ENCODE data around the gene EGFL7.

Gene EGFL7

GRCh38 chr9:136659861-136660784 is 2.6 kb upstream of the EGFL7 start:
- DNase-seq (ENCODE audit: low spot score) = no peak

DNA sequence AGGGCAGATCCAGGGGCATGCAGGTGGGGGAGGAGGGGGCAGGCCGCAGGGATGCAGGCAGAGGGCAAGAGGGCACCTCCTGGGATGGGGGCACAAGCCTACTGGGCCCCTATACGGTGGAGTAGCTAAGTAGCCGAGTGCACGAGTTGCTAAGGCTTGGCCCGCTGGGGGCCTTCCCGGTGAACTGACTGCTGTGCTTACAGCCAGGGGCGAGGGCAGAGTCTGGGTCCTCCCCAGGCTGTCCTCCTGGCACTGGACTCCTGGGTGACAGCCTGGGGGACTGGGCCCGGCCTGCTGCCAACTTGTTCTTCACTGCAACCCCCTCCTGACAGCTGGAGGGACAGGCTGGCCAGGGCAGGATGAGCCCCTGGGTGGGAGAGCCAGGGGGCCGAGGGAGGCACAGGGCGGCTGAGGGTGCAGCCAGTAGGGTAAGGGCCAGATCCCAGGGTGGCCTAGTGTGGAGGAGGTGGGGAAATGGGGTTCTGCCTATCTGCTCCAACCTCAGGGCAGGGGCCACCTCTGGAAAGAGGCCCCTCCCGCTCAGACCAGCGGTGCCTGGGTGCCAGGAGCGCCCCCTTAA is 1.7 kb upstream of the EGFL7 start:
- DNase-seq (ENCODE audit: low spot score) = no peak

GRCh38 chr9:136661641-136662325 is 933 bp upstream of the EGFL7 start:
- no peak for DNase-seq (ENCODE audit: low spot score)

DNA sequence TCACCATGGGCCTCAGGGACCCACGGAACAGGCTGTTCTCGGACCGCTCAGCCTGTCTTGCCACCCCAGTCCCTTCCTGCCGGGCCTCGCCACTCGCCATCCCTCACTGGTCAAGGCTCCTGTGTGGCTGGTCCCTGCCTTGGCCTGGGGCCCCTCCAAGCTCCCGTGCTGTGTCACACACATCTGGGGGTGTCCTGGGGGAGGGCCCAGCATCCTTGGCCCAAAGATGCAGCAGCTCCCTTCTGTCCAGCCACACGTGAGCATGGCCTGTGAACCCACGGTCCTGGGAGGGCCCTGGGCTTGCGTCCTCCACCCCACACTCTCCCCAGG is 425 bp upstream of the EGFL7 start:
- DNase-seq (ENCODE audit: low spot score) = no peak

GRCh38 chr9:136664000-136664915 is 1.5 kb downstream of the EGFL7 start:
- no peak for DNase-seq (ENCODE audit: low spot score)

DNA sequence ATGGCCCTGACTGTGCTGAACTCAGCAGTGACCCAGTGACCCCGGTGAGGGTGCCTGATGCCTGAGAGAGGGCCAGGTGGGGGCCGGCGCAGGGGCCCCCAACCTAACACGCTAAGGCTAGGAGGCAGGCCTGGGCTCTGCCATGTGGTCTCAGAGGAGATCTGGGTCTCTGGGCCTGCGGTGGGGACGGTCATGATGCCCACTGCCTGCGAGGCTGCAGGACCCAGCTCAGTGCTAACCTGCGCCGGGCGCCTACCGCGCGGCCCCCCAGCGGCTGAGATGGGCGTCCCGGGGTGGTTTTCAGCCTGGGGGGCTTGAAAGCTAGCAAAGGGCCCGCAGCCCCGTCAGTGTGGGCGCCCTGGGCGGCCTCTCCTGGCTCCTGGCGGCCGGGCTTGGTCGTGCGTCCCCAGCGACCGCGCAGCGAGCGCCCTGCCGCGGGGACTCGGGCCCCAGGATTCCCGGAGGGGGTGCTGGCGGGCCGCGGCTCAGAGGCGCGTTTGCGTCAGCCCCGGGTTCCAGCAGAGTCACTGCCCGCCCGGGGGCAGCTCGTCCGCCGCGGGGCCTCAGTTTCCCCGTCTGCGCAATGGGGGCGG is 2.5 kb downstream of the EGFL7 start:
- DNase-seq (ENCODE audit: low spot score) = no peak

GRCh38 chr9:136665704-136666371 is 3.1 kb downstream of the EGFL7 start:
- no peak for DNase-seq (ENCODE audit: low spot score)

DNA sequence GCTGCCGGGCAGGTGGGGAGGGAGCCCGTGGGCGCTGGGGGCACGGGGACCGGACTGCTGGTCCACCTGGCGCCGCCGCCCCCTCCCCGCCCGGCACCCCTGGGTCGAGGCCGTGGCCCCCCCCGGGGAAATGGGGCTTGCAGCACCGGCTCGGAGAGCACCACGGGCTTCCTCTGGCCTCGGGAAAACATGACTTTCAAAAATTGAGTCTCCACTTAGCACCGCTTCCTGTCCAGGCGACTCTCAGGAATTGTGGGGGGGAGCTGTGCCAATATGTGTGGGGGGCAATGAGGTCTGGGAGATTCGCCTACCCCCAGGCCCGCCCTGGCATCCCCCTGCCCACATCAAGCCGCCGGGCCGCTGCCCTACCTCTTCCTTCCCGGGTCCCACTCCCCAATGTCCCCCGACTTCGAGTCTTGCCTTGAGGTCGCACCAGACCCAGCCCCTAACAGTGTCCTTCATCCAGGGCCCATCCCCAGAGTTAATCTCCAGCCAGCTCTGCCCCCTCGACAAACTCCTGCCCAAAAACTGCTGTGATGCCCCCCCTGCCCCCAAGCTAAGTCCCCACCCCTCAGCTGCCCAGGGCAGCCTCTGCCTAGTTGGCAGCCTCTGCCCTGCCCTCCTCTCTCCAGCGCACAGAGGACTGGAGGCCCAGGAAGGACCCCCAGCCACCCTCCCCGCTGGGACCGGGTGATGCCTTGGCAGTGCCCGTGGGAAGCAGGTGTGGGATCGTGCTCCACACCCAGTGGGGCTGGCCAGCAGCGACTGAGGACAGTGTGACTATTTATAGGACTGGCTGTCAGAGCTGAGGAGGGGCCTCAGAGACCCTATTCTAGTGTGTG is 3.9 kb downstream of the EGFL7 start:
- DNase-seq (ENCODE audit: low spot score) = no peak

DNA sequence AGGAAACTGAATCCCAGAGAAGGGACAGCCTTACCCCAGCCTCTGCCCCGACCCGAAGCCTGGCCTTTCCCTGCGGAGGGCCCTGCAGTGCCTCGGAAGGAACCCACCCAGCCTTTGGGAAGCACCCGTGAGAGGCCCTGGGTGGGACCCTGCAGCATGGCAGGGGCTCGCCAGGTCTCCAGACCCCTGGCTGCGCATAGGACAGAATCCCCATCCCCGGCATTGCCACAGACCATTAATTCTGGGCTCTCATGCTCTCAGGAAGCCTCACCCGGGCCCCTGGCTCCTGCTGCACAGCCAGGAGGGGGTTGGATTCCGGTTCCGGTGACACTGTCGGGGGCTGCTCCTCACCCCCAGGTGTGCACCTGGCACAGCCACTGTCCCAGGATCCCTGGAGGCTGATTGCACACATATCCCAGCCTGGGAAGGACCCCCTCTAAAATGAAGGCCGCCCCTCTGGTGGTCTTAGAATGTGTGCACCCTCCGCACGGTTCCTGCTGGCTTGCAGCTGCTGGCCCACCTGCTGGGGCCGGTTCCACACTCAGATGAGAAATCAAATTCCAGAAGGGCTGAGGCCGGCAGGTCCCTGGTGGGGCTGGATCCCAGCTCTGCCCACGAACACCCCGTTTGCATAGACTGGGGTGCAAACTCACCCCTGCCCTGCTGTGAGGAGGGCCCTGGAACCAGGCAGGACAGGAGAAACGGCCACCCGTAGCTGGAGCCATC is 4.7 kb downstream of the EGFL7 start:
- DNase-seq (ENCODE audit: low spot score) = no peak

DNA sequence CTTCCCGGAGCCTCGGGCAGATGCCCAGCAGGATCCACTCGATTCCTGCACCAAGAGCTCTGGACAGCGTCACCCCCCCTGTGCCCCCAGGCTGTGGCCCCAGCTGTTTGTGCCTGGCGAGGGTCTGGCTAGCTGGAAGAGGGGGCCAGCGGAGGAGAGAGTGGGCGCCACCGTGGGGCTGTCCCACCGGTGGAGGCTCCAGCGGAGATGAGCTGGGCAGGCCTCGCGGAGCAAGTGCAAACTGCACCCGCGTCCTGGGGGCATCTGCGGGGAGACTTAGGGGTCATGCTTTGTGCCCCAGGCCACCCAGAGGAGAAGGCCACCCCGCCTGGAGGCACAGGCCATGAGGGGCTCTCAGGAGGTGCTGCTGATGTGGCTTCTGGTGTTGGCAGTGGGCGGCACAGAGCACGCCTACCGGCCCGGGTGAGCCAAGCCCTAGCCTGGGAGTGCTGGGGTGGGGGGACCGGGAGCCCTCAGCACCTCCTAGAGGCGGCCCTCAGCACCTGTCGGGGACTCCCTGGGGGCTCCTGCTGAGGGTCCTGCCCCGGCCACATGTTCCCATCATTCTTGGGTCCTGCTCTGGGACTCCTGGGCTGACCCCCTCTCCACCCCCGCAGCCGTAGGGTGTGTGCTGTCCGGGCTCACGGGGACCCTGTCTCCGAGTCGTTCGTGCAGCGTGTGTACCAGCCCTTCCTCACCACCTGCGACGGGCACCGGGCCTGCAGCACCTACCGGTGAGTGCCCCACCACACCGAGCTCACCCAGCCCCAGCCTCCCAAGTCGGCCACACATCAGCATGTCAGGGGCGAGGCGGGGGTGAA is 5.4 kb downstream of the EGFL7 start:
- DNase-seq (ENCODE audit: low spot score) = no peak

DNA sequence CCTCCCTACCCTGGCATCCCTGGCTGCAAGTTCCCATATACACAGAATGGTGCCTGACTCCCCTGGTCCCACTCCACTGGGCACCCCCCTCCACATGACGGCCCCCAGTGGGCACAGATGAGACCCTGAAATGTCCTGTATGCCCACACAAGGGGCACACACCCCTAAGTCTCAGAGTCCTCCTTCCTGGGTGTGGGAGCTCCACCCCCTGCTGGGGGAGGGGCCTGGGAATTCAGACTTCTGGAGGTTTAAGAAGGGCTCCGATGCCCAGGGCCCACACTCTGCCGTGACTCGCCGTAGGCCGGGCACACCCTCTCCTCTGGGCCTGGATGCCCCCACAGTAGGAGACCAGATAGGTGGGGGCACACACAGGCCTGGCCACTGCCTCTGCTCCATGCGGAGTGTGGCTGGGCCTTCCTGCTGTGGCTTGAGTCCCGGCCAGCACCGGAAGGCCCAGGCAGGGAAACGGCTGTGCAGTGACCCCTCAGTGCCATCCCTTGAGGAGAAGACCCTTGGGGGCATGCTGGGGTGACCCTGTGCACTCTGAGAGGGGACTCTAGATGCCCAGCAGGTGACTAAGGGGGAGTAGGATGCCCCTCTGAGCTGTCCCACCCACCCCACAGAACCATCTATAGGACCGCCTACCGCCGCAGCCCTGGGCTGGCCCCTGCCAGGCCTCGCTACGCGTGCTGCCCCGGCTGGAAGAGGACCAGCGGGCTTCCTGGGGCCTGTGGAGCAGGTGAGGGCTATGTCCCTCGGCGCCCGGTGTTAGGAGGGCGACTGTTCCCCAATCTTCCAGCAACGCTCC is 6.5 kb downstream of the EGFL7 start:
- DNase-seq (ENCODE audit: low spot score) = no peak

- no peak for DNase-seq (ENCODE audit: low spot score)
These were observed 7.2 kb downstream of the EGFL7 start for GRCh38 chr9:136669791-136670464.

GRCh38 chr9:136670576-136671253 is 8.0 kb downstream of the EGFL7 start:
- DNase-seq (ENCODE audit: low spot score) = no peak

- no peak for DNase-seq (ENCODE audit: low spot score)
These were observed 8.5 kb downstream of the EGFL7 start for GRCh38 chr9:136671254-136671614.

GRCh38 chr9:136671646-136672430 is 9.1 kb downstream of the EGFL7 start:
- no peak for DNase-seq (ENCODE audit: low spot score)

All from CD4-positive, alpha-beta T cell treated with Interleukin-6 at 100 ng/mL for 8 hours (primary cell).